HepG2 (cell line): Measurements from ENCODE around the gene GATM. TPM values are rescaled to one million over a fixed set of nuclear protein-coding genes. Genes with fewer than 3 reads are reported as not detected.

Experiments
- ATAC-seq: fragments of 200-7000 bp; cut with Tn5 transposase; 3 replicates; pipeline ENCODE4 v1.9.1; 2020; ENCODE audit warnings: mild to moderate bottlenecking, moderate library complexity
- BruUV-seq: library from RNA; stranded (reverse); fragments of 400-500 nt; replicated peaks from 2 replicates; lab custom pipeline; 2021; lab: Mats Ljungman, UMichigan
- CTCF ChIA-PET: fragments of 300-600 bp; formaldehyde crosslinking; extraction: SDS; loops from one replicate; lab custom pipeline; 2021; ENCODE audit warnings: low total read pairs, inconsistent platforms, low intra/inter-chr PET ratio; lab: Yijun Ruan, JAX
- POLR2A ChIA-PET: fragments of 350-600 bp; sonication (Branson Sonifier 250); formaldehyde crosslinking; loops from one replicate; lab custom pipeline; 2020; ENCODE audit warnings: antibody characterized with exemption, inconsistent platforms; lab: Yijun Ruan, JAX
- DNase-seq: peaks from one replicate; pipeline ENCODE4 v3.0.0-alpha.2; 2015; ENCODE audit warnings: low spot score
- FAIRE-seq: peaks from 3 replicates; lab custom pipeline; 2011; peaks lifted over from hg19 to GRCh38; lab: Jason Lieb, UNC
- H2AFZ ChIP-seq: one replicate; pipeline ENCODE4 v1.6.1; 2011; ENCODE audit warnings: low read length, inconsistent platforms
- H3K27ac ChIP-seq: fragments of 300-600 bp; 3 replicates; pipeline ENCODE4 v1.8.0; 2011; ENCODE audit warnings: mixed run types, mild to moderate bottlenecking, mixed read lengths, low read length, inconsistent platforms; ENCODE audit not compliant: insufficient read depth; ENCODE audit errors: extremely low read length
- H3K27me3 ChIP-seq, 2 experiments: fragments of 200-600 bp in 1 of 2; 2 replicates in 1 of 2; 3 replicates in 1 of 2; pipeline versions ENCODE4 v1.6.0 to v1.8.0; 2011; ENCODE audit warnings: low read length in 2 of 2, mild to moderate bottlenecking in 2 of 2, moderate library complexity in 2 of 2, inconsistent platforms in 1 of 2; ENCODE audit not compliant: insufficient read depth in 2 of 2, control insufficient read depth in 1 of 2
- H3K36me3 ChIP-seq, 2 experiments: fragments of 200-600 bp in 1 of 2; replicated peaks in 1 of 2; 2 replicates in 1 of 2; 3 replicates in 1 of 2; pipeline versions ENCODE4 v1.5.1 to v1.8.0; 2011; ENCODE audit warnings: low read length in 2 of 2, inconsistent platforms in 1 of 2; ENCODE audit not compliant: insufficient read depth in 2 of 2, control insufficient read depth in 1 of 2
- H3K4me1 ChIP-seq: 2 replicates; pipeline ENCODE4 v1.5.1; 2012; ENCODE audit warnings: low read length, inconsistent platforms; ENCODE audit not compliant: insufficient read depth
- H3K4me2 ChIP-seq: 2 replicates; pipeline ENCODE4 v1.6.0; 2011; ENCODE audit warnings: low read depth, low read length, inconsistent platforms
- H3K4me3 ChIP-seq, 3 experiments: fragments of 200-600 bp in 1 of 3; sonication (generic), shearing (Covaris generic) in 1 of 3; replicated peaks in 1 of 3; 2 replicates each; pipeline ENCODE4 v1.5.1; 2011 to 2016; ENCODE audit warnings: low read length in 3 of 3, inconsistent platforms in 2 of 3, low read depth in 2 of 3, mild to moderate bottlenecking in 2 of 3, control low read depth in 1 of 3, mixed read lengths in 1 of 3; ENCODE audit not compliant: insufficient read depth in 1 of 3
- H3K79me2 ChIP-seq: one replicate; pipeline ENCODE4 v1.6.1; 2011; ENCODE audit warnings: low read length, inconsistent platforms; ENCODE audit not compliant: insufficient read depth
- H3K9ac ChIP-seq: 2 replicates; pipeline ENCODE4 v1.6.0; 2011; ENCODE audit warnings: mild to moderate bottlenecking, low read depth, low read length, inconsistent platforms; ENCODE audit not compliant: insufficient read depth
- H3K9me3 ChIP-seq: 2 replicates; pipeline ENCODE4 v1.5.1; 2012; ENCODE audit warnings: mild to moderate bottlenecking, low read length
- H4K20me1 ChIP-seq: 2 replicates; pipeline ENCODE4 v1.6.0; 2011; ENCODE audit warnings: inconsistent platforms, mild to moderate bottlenecking, low read length, moderate library complexity; ENCODE audit not compliant: insufficient read depth
- EED ChIP-seq: sonication (generic); formaldehyde crosslinking; IDR thresholded peaks from 2 replicates; pipeline ENCODE4 v1.5.0; 2020; ENCODE audit warnings: mild to moderate bottlenecking, missing genetic modification reagents
- ERF ChIP-seq: IDR thresholded peaks from 2 replicates; pipeline ENCODE4 v1.6.1; 2018; ENCODE audit warnings: missing biosample characterization, missing genetic modification reagents
- HNF1B ChIP-seq: sonication (generic); formaldehyde crosslinking; IDR thresholded peaks from 2 replicates; pipeline ENCODE4 v1.5.1; 2020; ENCODE audit warnings: mild to moderate bottlenecking, moderate library complexity, missing genetic modification reagents
- IRX3 ChIP-seq: sonication (generic); formaldehyde crosslinking; IDR thresholded peaks from 2 replicates; pipeline ENCODE4 v1.8.1; 2023; ENCODE audit warnings: mild to moderate bottlenecking, low read depth, missing genetic modification reagents, borderline replicate concordance
- MTA1 ChIP-seq: sonication (generic); formaldehyde crosslinking; IDR thresholded peaks from 2 replicates; pipeline ENCODE4 v1.4.0; 2020; ENCODE audit warnings: missing genetic modification reagents, mild to moderate bottlenecking, borderline replicate concordance
- NFE2 ChIP-seq: sonication (generic); formaldehyde crosslinking; IDR thresholded peaks from 2 replicates; pipeline ENCODE4 v1.4.0; 2020; ENCODE audit warnings: missing genetic modification reagents
- POLR2AphosphoS5 ChIP-seq: IDR thresholded peaks from 2 replicates; pipeline ENCODE4 v1.6.1; 2012; ENCODE audit warnings: low read depth, low read length
- RFX1 ChIP-seq: fragments of 450-650 bp; IDR thresholded peaks from 2 replicates; pipeline ENCODE4 v1.6.1; 2017
- RXRB ChIP-seq: IDR thresholded peaks from 2 replicates; pipeline ENCODE4 v1.6.1; 2016; ENCODE audit warnings: borderline replicate concordance, missing genetic modification reagents, missing compliant biosample characterization
- ZBTB14 ChIP-seq: sonication (generic); formaldehyde crosslinking; IDR thresholded peaks from 2 replicates; pipeline ENCODE4 v1.4.0; 2020; ENCODE audit warnings: missing genetic modification reagents
- ZBTB39 ChIP-seq: sonication (generic); formaldehyde crosslinking; IDR thresholded peaks from 2 replicates; pipeline ENCODE4 v1.5.0; 2020; ENCODE audit warnings: missing genetic modification reagents
- ZFP1 ChIP-seq: IDR thresholded peaks from 2 replicates; pipeline ENCODE4 v1.6.1; 2016
- ZNF530 ChIP-seq: sonication (generic); formaldehyde crosslinking; IDR thresholded peaks from 2 replicates; pipeline ENCODE4 v1.5.0; 2020; ENCODE audit warnings: low read depth, mild to moderate bottlenecking, missing genetic modification reagents
- ZNF691 ChIP-seq: sonication (generic); formaldehyde crosslinking; IDR thresholded peaks from 2 replicates; pipeline ENCODE4 v1.4.0; 2020; ENCODE audit warnings: missing genetic modification reagents, low read depth, mild to moderate bottlenecking, borderline replicate concordance
- ZNF790 ChIP-seq: sonication (generic); formaldehyde crosslinking; IDR thresholded peaks from 2 replicates; pipeline ENCODE4 v1.8.0; 2022; ENCODE audit warnings: missing genetic modification reagents, mild to moderate bottlenecking, borderline replicate concordance
- WGBS: methylation state at CpG from one replicate; pipeline ENCODE4 v1.1.6; 2017; ENCODE audit warnings: low lambda C conversion rate; 5-methylcytosine and 5-hydroxymethylcytosine counted together
- in situ Hi-C: cut with HindIII; loops from 2 replicates; pipeline ENCODE4 v1.10.0; 2017; ENCODE audit warnings: low pct_unique_long_range_greater_than_20kb; ENCODE audit not compliant: extremely low pct_ligation_motif_present
- intact Hi-C: fragments of 100-400 bp; cut with micrococcal nuclease; formaldehyde crosslinking; loops from one replicate; pipeline ENCODE4 v1.10.0; 2022; ENCODE audit not compliant: unreplicated experiment
- polyA plus RNA-seq, 8 experiments: library from polyadenylated mRNA; depleted of rRNA in 3 of 8; stranded (reverse) in 7 of 8; unstranded in 1 of 8; fragments of >200 nt; fragmentation: Illumina TruSeq in 4 of 8; extraction: Trizol in 4 of 8; gene quantifications; 2 replicates each; pipeline versions ENCODE4 v1.2.1 to v1.2.3, GENCODE V29; 2011 to 2016; ENCODE audit warnings: low read depth in 4 of 8, missing spikeins in 1 of 8, mixed read lengths in 1 of 8; ENCODE audit not compliant: insufficient read depth in 1 of 8
- total RNA-seq, 5 experiments: library from RNA; depleted of rRNA; stranded (reverse); fragments of >200 nt; fragmentation: Illumina TruSeq; extraction: Trizol; gene quantifications; 2 replicates each; pipeline ENCODE4 v1.2.3, GENCODE V29; 2016; ENCODE audit warnings: low read depth in 1 of 5

The GATM gene
- total and polyA plus RNA-seq, 2 of the 13 experiments (the other 11 are each of a cell fraction or from before 2014, with no cell fraction given): 2.1 to 16.8 TPM

- Histone ChIP-seq H3K27me3 (no peaks in the 10 kb centered on the region; a peak in 1 of 5 replicates), H3K79me2 (peaks cover 51% of the 10 kb centered on the region), H3K9ac (peak overlapping the region; percentile 34; the same call in 1 of the 2 replicates), H3K9me3 (no peaks in the 10 kb centered on the region), H2AFZ (peak overlapping the region; percentile 73), H4K20me1 (no peaks in the 10 kb centered on the region), H3K27ac (peak overlapping the region; percentile 51), H3K4me2 (peak overlapping the region; percentile 55), H3K4me3 (peak overlapping the region; percentile 35 to 46 (median 37); a peak in 3 of 6 replicates), H3K4me1 (peaks cover 62% of the 10 kb centered on the region), H3K36me3 (no peaks in the 10 kb centered on the region)
- intact Hi-C loops (no loop called here), in situ Hi-C loops (no loop called here)
- no peak for ATAC-seq
- no peak for DNase-seq
- 60% methylated on average over 6 of the region's 6 CpGs for WGBS
- no TSS peak for BruUV-seq
- no peak for FAIRE-seq
- CTCF ChIA-PET: no interaction called here
- POLR2A ChIA-PET: interaction anchor here (0.6 to 1.3 kb wide), 2 partner anchors 52 to 118 kb away, joined by 3 read pairs; no protein-coding TSS in a partner anchor
- no peak for TF ChIP-seq ZNF790
- TF ChIP-seq NFE2 (CRISPR knock-in tag): no peak
- no peak for TF ChIP-seq ZNF691 (CRISPR knock-in tag)
- TF ChIP-seq IRX3: no peak
- TF ChIP-seq HNF1B (CRISPR knock-in tag): peak; percentile 58
- TF ChIP-seq ZNF530 (CRISPR knock-in tag): no peak
- TF ChIP-seq MTA1 (CRISPR knock-in tag): no peak
- TF ChIP-seq ZBTB39: no peak
- peak; percentile 57 for TF ChIP-seq POLR2AphosphoS5
- 0 out of 2 replicates have a peak, but pooled peaks have one; percentile 16 for TF ChIP-seq RXRB (CRISPR knock-in tag)
- no peak for TF ChIP-seq ZFP1 (CRISPR knock-in tag)
- TF ChIP-seq EED (CRISPR knock-in tag): no peak
- no peak for TF ChIP-seq ZBTB14 (CRISPR knock-in tag)
- no peak for TF ChIP-seq RFX1
- no peak for TF ChIP-seq ERF (CRISPR knock-in tag)
Measured at GRCh38 chr15:45397116-45397665, 18.8 kb upstream of the GATM start.
